NCI-H1105 treated with DMSO at 0.1 percent for 48 hours (cell line): ENCODE measurements around the gene CEP72.

Experiments used
- DNase-seq: peaks from one replicate; lab custom pipeline; 2025; lab: John Stamatoyannopoulos, UW

CEP72 gene

GRCh38 chr5:639253-639530 is 27.1 kb downstream of the CEP72 start:
- no peak for DNase-seq

GRCh38 chr5:639584-640213 is 27.6 kb downstream of the CEP72 start:
- no peak for DNase-seq

- no peak for DNase-seq
These were observed 28.6 kb downstream of the CEP72 start for GRCh38 chr5:640461-641330.

GRCh38 chr5:641331-641765 is 29.2 kb downstream of the CEP72 start:
- no peak for DNase-seq

- no peak for DNase-seq
These were observed 30.3 kb downstream of the CEP72 start for GRCh38 chr5:642481-642880.

GRCh38 chr5:643351-643801 is 31.2 kb downstream of the CEP72 start:
- DNase-seq = peak; percentile 13

GRCh38 chr5:643811-644271 is 31.7 kb downstream of the CEP72 start:
- DNase-seq = no peak

- no peak for DNase-seq
These were observed 32.4 kb downstream of the CEP72 start for GRCh38 chr5:644509-644908.

GRCh38 chr5:644971-645370 is 32.8 kb downstream of the CEP72 start:
- no peak for DNase-seq

GRCh38 chr5:645421-645820 is 33.3 kb downstream of the CEP72 start:
- DNase-seq = no peak

- no peak for DNase-seq
These were observed 34.5 kb downstream of the CEP72 start for GRCh38 chr5:646396-647201.

- no peak for DNase-seq
These were observed 35.2 kb downstream of the CEP72 start for GRCh38 chr5:647311-647710.

GRCh38 chr5:647727-648126 is 35.6 kb downstream of the CEP72 start:
- DNase-seq = no peak

- DNase-seq = no peak
These were observed 39.3 kb downstream of the CEP72 start for GRCh38 chr5:651296-652022.

GRCh38 chr5:652023-652515 is 39.9 kb downstream of the CEP72 start:
- DNase-seq = no peak

GRCh38 chr5:652773-653350 is 40.7 kb downstream of the CEP72 start:
- DNase-seq = peak; percentile 28

GRCh38 chr5:654071-654778 is 42.1 kb downstream of the CEP72 start:
- no peak for DNase-seq

- DNase-seq = no peak
These were observed 43.3 kb downstream of the CEP72 start for GRCh38 chr5:655406-655805.

GRCh38 chr5:657570-657969 is 45.4 kb downstream of the CEP72 start:
- DNase-seq = no peak

GRCh38 chr5:658103-658502 is 46.0 kb downstream of the CEP72 start:
- DNase-seq = no peak
